KMS-11 (cell line): ENCODE results near the gene PSENEN.

Experiments
- H2AFZ ChIP-seq: fragments of 200-600 bp; sonication (generic); 2 replicates; pipeline ENCODE4 v1.6.1; 2016; ENCODE audit warnings: antibody characterized with exemption, mixed run types, low read depth
- H3K27ac ChIP-seq: fragments of 200-600 bp; sonication (generic); 2 replicates; pipeline ENCODE4 v1.6.1; 2016; ENCODE audit warnings: mild to moderate bottlenecking, mixed run types
- H3K27me3 ChIP-seq: fragments of 200-600 bp; sonication (generic); 2 replicates; pipeline ENCODE4 v1.6.1; 2017; ENCODE audit warnings: mild to moderate bottlenecking, low read depth, mixed run types, moderate library complexity; ENCODE audit not compliant: insufficient read depth
- H3K36me3 ChIP-seq: fragments of 200-600 bp; sonication (generic); 2 replicates; pipeline ENCODE4 v1.6.1; 2017; ENCODE audit warnings: mild to moderate bottlenecking, mixed run types; ENCODE audit not compliant: insufficient read depth
- H3K4me1 ChIP-seq: fragments of 200-600 bp; sonication (generic); 2 replicates; pipeline ENCODE4 v1.6.1; 2016; ENCODE audit warnings: mild to moderate bottlenecking, low read depth, mixed run types; ENCODE audit not compliant: poor library complexity, severe bottlenecking
- H3K4me2 ChIP-seq: fragments of 200-600 bp; sonication (generic); 2 replicates; pipeline ENCODE4 v1.7.0; 2016; ENCODE audit warnings: mild to moderate bottlenecking, mixed run types
- H3K4me3 ChIP-seq: fragments of 200-600 bp; sonication (generic); IDR thresholded peaks from 2 replicates; pipeline ENCODE4 v1.6.1; 2017; ENCODE audit warnings: low read depth, low read length, mixed read lengths; ENCODE audit not compliant: insufficient read depth
- H3K79me2 ChIP-seq: fragments of 200-600 bp; sonication (generic); 2 replicates; pipeline ENCODE4 v1.6.1; 2016; ENCODE audit warnings: low read depth, mixed run types; ENCODE audit not compliant: insufficient read depth
- H3K9ac ChIP-seq: fragments of 200-600 bp; sonication (generic); 2 replicates; pipeline ENCODE4 v1.6.1; 2016; ENCODE audit warnings: mild to moderate bottlenecking, mixed run types
- H4K20me1 ChIP-seq: fragments of 200-600 bp; sonication (generic); 2 replicates; pipeline ENCODE4 v1.6.1; 2016; ENCODE audit warnings: mild to moderate bottlenecking, mixed run types; ENCODE audit not compliant: insufficient read depth
- TF ChIP-seq, protein P1 (sequence below): fragments of 200-600 bp; sonication (generic); conservative IDR thresholded peaks from 2 replicates; pipeline ENCODE4 v1.6.1; 2017; ENCODE audit warnings: low read depth, mild to moderate bottlenecking, antibody characterized with exemption, low read length, moderate library complexity, mixed read lengths

The PSENEN gene

GRCh38 chr19:35712567-35713505, 32.6 kb upstream of the PSENEN start:
- H3K9ac ChIP-seq = no peak overlapping the region
- H3K4me3 ChIP-seq = no peak overlapping the region
- no peak overlapping the region for H3K4me2 ChIP-seq
- TF ChIP-seq, protein P1, sequence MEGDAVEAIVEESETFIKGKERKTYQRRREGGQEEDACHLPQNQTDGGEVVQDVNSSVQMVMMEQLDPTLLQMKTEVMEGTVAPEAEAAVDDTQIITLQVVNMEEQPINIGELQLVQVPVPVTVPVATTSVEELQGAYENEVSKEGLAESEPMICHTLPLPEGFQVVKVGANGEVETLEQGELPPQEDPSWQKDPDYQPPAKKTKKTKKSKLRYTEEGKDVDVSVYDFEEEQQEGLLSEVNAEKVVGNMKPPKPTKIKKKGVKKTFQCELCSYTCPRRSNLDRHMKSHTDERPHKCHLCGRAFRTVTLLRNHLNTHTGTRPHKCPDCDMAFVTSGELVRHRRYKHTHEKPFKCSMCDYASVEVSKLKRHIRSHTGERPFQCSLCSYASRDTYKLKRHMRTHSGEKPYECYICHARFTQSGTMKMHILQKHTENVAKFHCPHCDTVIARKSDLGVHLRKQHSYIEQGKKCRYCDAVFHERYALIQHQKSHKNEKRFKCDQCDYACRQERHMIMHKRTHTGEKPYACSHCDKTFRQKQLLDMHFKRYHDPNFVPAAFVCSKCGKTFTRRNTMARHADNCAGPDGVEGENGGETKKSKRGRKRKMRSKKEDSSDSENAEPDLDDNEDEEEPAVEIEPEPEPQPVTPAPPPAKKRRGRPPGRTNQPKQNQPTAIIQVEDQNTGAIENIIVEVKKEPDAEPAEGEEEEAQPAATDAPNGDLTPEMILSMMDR = no peak
- H3K4me1 ChIP-seq = peaks cover 6% of the 10 kb centered on the region
- H4K20me1 ChIP-seq = no peaks in the 10 kb centered on the region
- no peak overlapping the region for H3K27ac ChIP-seq
- no peak overlapping the region for H2AFZ ChIP-seq
- H3K27me3 ChIP-seq = peaks cover 23% of the 10 kb centered on the region
- no peaks in the 10 kb centered on the region for H3K36me3 ChIP-seq
- no peaks in the 10 kb centered on the region for H3K79me2 ChIP-seq

DNA sequence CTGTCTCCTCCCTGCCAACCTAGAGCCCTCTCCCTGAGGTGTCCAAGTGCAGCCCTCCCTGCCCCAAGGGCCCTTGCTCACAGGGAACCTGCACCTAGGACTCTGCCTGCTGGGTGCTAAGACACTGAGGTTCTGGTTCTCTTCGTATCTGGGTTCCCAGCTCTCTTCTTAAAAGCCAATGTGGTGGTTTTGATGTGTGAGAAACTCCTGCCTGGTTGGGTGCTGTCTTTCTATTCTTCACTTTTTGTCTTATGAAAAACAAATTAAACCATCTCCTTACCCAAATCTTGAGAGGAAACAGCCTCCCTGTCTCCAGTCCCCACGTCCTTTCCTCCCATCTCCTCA, 32.0 kb upstream of the PSENEN start:
- peaks cover 16% of the 10 kb centered on the region; the same call in 1 of the 2 replicates for H3K27me3 ChIP-seq
- TF ChIP-seq, protein P1 = no peak

DNA sequence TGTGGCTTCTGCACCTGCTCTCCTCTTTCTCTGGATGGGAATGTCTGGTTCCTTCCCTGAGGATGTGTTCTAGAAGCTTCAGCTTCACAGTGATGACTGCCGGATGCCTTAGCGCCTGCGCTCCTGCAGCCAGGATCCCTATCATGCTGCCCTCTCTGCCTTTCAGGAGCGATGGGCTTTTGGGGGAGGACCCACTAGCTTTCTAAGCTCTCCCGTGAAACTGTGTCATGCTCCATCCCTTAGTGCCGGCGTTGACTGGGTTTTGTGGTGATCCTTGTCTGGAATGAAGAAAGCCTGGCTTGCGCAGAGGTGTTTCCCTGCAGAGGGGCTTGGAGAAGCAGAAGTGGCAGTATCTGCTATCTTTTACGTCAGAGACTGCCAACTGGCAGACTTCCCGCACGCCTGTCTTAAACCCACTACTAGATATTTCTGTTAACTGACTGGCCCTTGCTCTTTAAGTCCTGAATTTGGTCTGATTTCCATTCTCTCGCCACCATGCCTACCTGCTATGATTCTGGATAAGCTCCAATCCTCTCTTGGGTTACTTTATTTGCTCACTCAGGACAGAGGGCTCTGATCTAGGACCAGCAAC, 31.5 kb upstream of the PSENEN start:
- Histone ChIP-seq H2AFZ (no peak overlapping the region), H3K9ac (no peak overlapping the region), H3K27ac (no peak overlapping the region), H3K4me3 (no peak overlapping the region), H4K20me1 (no peaks in the 10 kb centered on the region), H3K27me3 (peaks cover 11% of the 10 kb centered on the region; the same call in 1 of the 2 replicates), H3K36me3 (no peaks in the 10 kb centered on the region), H3K4me2 (no peak overlapping the region), H3K79me2 (peaks cover 9% of the 10 kb centered on the region), H3K4me1 (peaks cover 7% of the 10 kb centered on the region)
- TF ChIP-seq, protein P1 = no peak

More for the DNA sequence above, 32.0 kb upstream of the PSENEN start:
- Histone ChIP-seq H3K9ac (no peak overlapping the region), H3K4me1 (peaks cover 6% of the 10 kb centered on the region), H2AFZ (no peak overlapping the region), H3K36me3 (no peaks in the 10 kb centered on the region), H3K79me2 (peaks cover 4% of the 10 kb centered on the region), H3K4me3 (no peak overlapping the region), H4K20me1 (no peaks in the 10 kb centered on the region), H3K4me2 (no peak overlapping the region), H3K27ac (no peak overlapping the region)

DNA sequence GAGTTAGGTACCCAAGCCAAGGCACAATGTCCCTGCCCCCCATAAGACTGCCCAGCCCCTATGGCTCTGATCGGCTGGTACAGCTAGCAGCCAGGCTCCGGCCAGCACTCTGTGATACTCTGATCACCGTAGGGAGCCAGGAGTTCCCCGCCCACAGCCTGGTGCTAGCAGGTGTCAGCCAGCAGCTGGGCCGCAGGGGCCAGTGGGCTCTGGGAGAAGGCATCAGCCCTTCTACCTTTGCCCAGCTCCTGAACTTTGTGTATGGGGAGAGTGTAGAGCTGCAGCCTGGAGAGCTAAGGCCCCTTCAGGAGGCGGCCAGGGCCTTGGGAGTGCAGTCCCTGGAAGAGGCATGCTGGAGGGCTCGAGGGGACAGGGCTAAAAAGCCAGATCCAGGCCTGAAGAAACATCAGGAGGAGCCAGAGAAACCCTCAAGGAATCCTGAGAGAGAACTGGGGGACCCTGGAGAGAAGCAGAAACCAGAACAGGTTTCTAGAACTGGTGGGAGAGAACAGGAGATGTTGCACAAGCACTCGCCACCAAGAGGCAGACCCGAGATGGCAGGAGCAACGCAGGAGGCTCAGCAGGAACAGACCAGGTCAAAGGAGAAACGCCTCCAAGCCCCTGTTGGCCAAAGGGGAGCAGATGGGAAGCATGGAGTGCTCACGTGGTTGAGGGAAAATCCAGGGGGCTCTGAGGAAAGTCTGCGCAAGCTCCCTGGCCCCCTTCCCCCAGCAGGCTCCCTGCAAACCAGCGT, 30.7 kb upstream of the PSENEN start:
- Histone ChIP-seq H3K79me2 (peaks cover 17% of the 10 kb centered on the region), H2AFZ (no peak overlapping the region), H4K20me1 (no peaks in the 10 kb centered on the region), H3K4me2 (no peak overlapping the region), H3K27ac (no peak overlapping the region), H3K4me1 (peaks cover 15% of the 10 kb centered on the region), H3K27me3 (peaks cover 10% of the 10 kb centered on the region; the same call in 1 of the 2 replicates), H3K9ac (no peak overlapping the region), H3K36me3 (no peaks in the 10 kb centered on the region), H3K4me3 (no peak overlapping the region)
- TF ChIP-seq, protein P1 = no peak
